ENCODE results near the gene PPARG.

PPARG gene

GRCh38 chr3:12312010-12312409 lies 23.1 kb downstream of the PPARG start:
- Histone ChIP-seq H3K4me3 (ENCODE audit: insufficient read length, low read depth) (no peak overlapping the region), H3K36me3 (ENCODE audit: insufficient read depth, insufficient read length, low read length) (no peaks in the 10 kb centered on the region), H3K9ac (ENCODE audit: insufficient read length, low read depth) (no peak overlapping the region), H3K27me3 (ENCODE audit: insufficient read depth, insufficient read length) (no peaks in the 10 kb centered on the region), H3K4me1 (ENCODE audit: insufficient read depth, insufficient read length) (no peaks in the 10 kb centered on the region), H3K9me3 (ENCODE audit: insufficient read depth, low read length) (no peaks in the 10 kb centered on the region; the same call in 1 of the 2 replicates)
- TF ChIP-seq ZNF274 (IDR thresholded peaks at IDR 0.05; ENCODE audit: low read depth, low read length) (no peak), SUZ12 (IDR thresholded peaks at IDR 0.05; ENCODE audit: extremely low read depth, insufficient read depth, insufficient read length) (no peak)
- DNase-seq (ENCODE audit: low read depth, low spot score), result no peak

GRCh38 chr3:12313519-12313918 lies 24.6 kb downstream of the PPARG start:
- Histone ChIP-seq H3K27me3 (ENCODE audit: insufficient read depth, insufficient read length) (no peaks in the 10 kb centered on the region), H3K36me3 (ENCODE audit: insufficient read depth, insufficient read length, low read length) (no peaks in the 10 kb centered on the region), H3K9ac (ENCODE audit: insufficient read length, low read depth) (no peak overlapping the region), H3K4me1 (ENCODE audit: insufficient read depth, insufficient read length) (no peaks in the 10 kb centered on the region), H3K4me3 (ENCODE audit: insufficient read length, low read depth) (no peak overlapping the region), H3K9me3 (ENCODE audit: insufficient read depth, low read length) (no peaks in the 10 kb centered on the region; the same call in 1 of the 2 replicates)
- TF ChIP-seq ZNF274 (IDR thresholded peaks at IDR 0.05; ENCODE audit: low read depth, low read length), result no peak
- TF ChIP-seq YY1 (IDR thresholded peaks at IDR 0.05; ENCODE audit: insufficient read depth, insufficient read length), result no peak
- TF ChIP-seq SUZ12 (IDR thresholded peaks at IDR 0.05; ENCODE audit: extremely low read depth, insufficient read depth, insufficient read length), result no peak
- no peak for DNase-seq (ENCODE audit: low read depth, low spot score)

GRCh38 chr3:12316253-12316652 lies 27.4 kb downstream of the PPARG start:
- DNase-seq (ENCODE audit: low read depth, low spot score), result no peak
- H3K27me3 ChIP-seq (ENCODE audit: insufficient read depth, insufficient read length), result no peaks in the 10 kb centered on the region
- TF ChIP-seq SUZ12 (IDR thresholded peaks at IDR 0.05; ENCODE audit: extremely low read depth, insufficient read depth, insufficient read length) (no peak), ZNF274 (IDR thresholded peaks at IDR 0.05; ENCODE audit: low read depth, low read length) (no peak), YY1 (IDR thresholded peaks at IDR 0.05; ENCODE audit: insufficient read depth, insufficient read length) (no peak)
- H3K4me3 ChIP-seq (ENCODE audit: insufficient read length, low read depth), result no peak overlapping the region
- no peak overlapping the region for H3K9ac ChIP-seq (ENCODE audit: insufficient read length, low read depth)
- no peaks in the 10 kb centered on the region for H3K36me3 ChIP-seq (ENCODE audit: insufficient read depth, insufficient read length, low read length)
- no peaks in the 10 kb centered on the region for H3K9me3 ChIP-seq (ENCODE audit: insufficient read depth, low read length)
- no peaks in the 10 kb centered on the region for H3K4me1 ChIP-seq (ENCODE audit: insufficient read depth, insufficient read length)

- no peaks in the 10 kb centered on the region for H3K27me3 ChIP-seq (ENCODE audit: insufficient read depth, insufficient read length)
- no peaks in the 10 kb centered on the region for H3K9me3 ChIP-seq (ENCODE audit: insufficient read depth, low read length)
- no peak for DNase-seq (ENCODE audit: low read depth, low spot score)
- no peaks in the 10 kb centered on the region for H3K4me1 ChIP-seq (ENCODE audit: insufficient read depth, insufficient read length)
- H3K9ac ChIP-seq (ENCODE audit: insufficient read length, low read depth), result no peak overlapping the region
- no peak for TF ChIP-seq ZNF274 (IDR thresholded peaks at IDR 0.05; ENCODE audit: low read depth, low read length)
- no peak for TF ChIP-seq SUZ12 (IDR thresholded peaks at IDR 0.05; ENCODE audit: extremely low read depth, insufficient read depth, insufficient read length)
- no peak for TF ChIP-seq YY1 (IDR thresholded peaks at IDR 0.05; ENCODE audit: insufficient read depth, insufficient read length)
- H3K36me3 ChIP-seq (ENCODE audit: insufficient read depth, insufficient read length, low read length), result no peaks in the 10 kb centered on the region
- H3K4me3 ChIP-seq (ENCODE audit: insufficient read length, low read depth), result no peak overlapping the region
Measured at GRCh38 chr3:12316729-12317351, 28.0 kb downstream of the PPARG start.

GRCh38 chr3:12317914-12318313 lies 29.0 kb downstream of the PPARG start:
- no peak for DNase-seq (ENCODE audit: low read depth, low spot score)
- Histone ChIP-seq H3K4me1 (ENCODE audit: insufficient read depth, insufficient read length) (no peaks in the 10 kb centered on the region), H3K27me3 (ENCODE audit: insufficient read depth, insufficient read length) (no peaks in the 10 kb centered on the region), H3K4me3 (ENCODE audit: insufficient read length, low read depth) (no peak overlapping the region), H3K9ac (ENCODE audit: insufficient read length, low read depth) (no peak overlapping the region), H3K36me3 (ENCODE audit: insufficient read depth, insufficient read length, low read length) (no peaks in the 10 kb centered on the region), H3K9me3 (ENCODE audit: insufficient read depth, low read length) (no peaks in the 10 kb centered on the region)
- TF ChIP-seq YY1 (IDR thresholded peaks at IDR 0.05; ENCODE audit: insufficient read depth, insufficient read length) (no peak), SUZ12 (IDR thresholded peaks at IDR 0.05; ENCODE audit: extremely low read depth, insufficient read depth, insufficient read length) (no peak), ZNF274 (IDR thresholded peaks at IDR 0.05; ENCODE audit: low read depth, low read length) (no peak)

- no peak for TF ChIP-seq ZNF274 (IDR thresholded peaks at IDR 0.05; ENCODE audit: low read depth, low read length)
- no peak for TF ChIP-seq YY1 (IDR thresholded peaks at IDR 0.05; ENCODE audit: insufficient read depth, insufficient read length)
- TF ChIP-seq SUZ12 (IDR thresholded peaks at IDR 0.05; ENCODE audit: extremely low read depth, insufficient read depth, insufficient read length), result no peak
- H3K9me3 ChIP-seq (ENCODE audit: insufficient read depth, low read length), result no peaks in the 10 kb centered on the region
- no peaks in the 10 kb centered on the region for H3K4me1 ChIP-seq (ENCODE audit: insufficient read depth, insufficient read length)
- H3K4me3 ChIP-seq (ENCODE audit: insufficient read length, low read depth), result no peak overlapping the region
- no peaks in the 10 kb centered on the region for H3K27me3 ChIP-seq (ENCODE audit: insufficient read depth, insufficient read length)
- H3K36me3 ChIP-seq (ENCODE audit: insufficient read depth, insufficient read length, low read length), result no peaks in the 10 kb centered on the region
- no peak for DNase-seq (ENCODE audit: low read depth, low spot score)
- no peak overlapping the region for H3K9ac ChIP-seq (ENCODE audit: insufficient read length, low read depth)
Measured at GRCh38 chr3:12318758-12319621, 30.1 kb downstream of the PPARG start.

- H3K9me3 ChIP-seq (ENCODE audit: insufficient read depth, low read length), result no peaks in the 10 kb centered on the region
- H3K4me3 ChIP-seq (ENCODE audit: insufficient read length, low read depth), result no peak overlapping the region
- no peak for DNase-seq (ENCODE audit: low read depth, low spot score)
- H3K9ac ChIP-seq (ENCODE audit: insufficient read length, low read depth), result no peak overlapping the region
- no peaks in the 10 kb centered on the region for H3K4me1 ChIP-seq (ENCODE audit: insufficient read depth, insufficient read length)
- TF ChIP-seq ZNF274 (IDR thresholded peaks at IDR 0.05; ENCODE audit: low read depth, low read length) (no peak), YY1 (IDR thresholded peaks at IDR 0.05; ENCODE audit: insufficient read depth, insufficient read length) (no peak), SUZ12 (IDR thresholded peaks at IDR 0.05; ENCODE audit: extremely low read depth, insufficient read depth, insufficient read length) (no peak)
- H3K36me3 ChIP-seq (ENCODE audit: insufficient read depth, insufficient read length, low read length), result no peaks in the 10 kb centered on the region
- H3K27me3 ChIP-seq (ENCODE audit: insufficient read depth, insufficient read length), result no peaks in the 10 kb centered on the region
Measured at GRCh38 chr3:12321015-12321414, 32.1 kb downstream of the PPARG start.
